H9 (cell line): Measurements from ENCODE around the gene DIP2C. TPM values are rescaled to one million over a fixed set of nuclear protein-coding genes. Genes with fewer than 3 reads are reported as not detected.
A peak's percentile ranks its signal among the peaks of the same experiment; 100 is the strongest.

Source experiments
- DNase-seq: peaks from one replicate; pipeline ENCODE4 v3.0.0-alpha.2; 2017
- H2AFZ ChIP-seq: one replicate; pipeline ENCODE4 v1.6.1; 2013; ENCODE audit warnings: mild to moderate bottlenecking, low read length, control low read depth, moderate library complexity
- H2AK5ac ChIP-seq: 2 replicates; pipeline ENCODE4 v1.6.1; 2013; ENCODE audit warnings: low read length, control low read depth, mixed read lengths; ENCODE audit not compliant: insufficient read length
- H2BK120ac ChIP-seq: one replicate; pipeline ENCODE4 v1.6.1; 2013; ENCODE audit warnings: low read depth, mild to moderate bottlenecking, low read length, control low read depth, inconsistent platforms; ENCODE audit not compliant: poor library complexity, severe bottlenecking
- H2BK12ac ChIP-seq: 2 replicates; pipeline ENCODE4 v1.6.1; 2013; ENCODE audit warnings: low read length, control low read depth, mixed read lengths, low read depth; ENCODE audit not compliant: insufficient read length
- H2BK15ac ChIP-seq: 2 replicates; pipeline ENCODE4 v1.6.1; 2013; ENCODE audit warnings: low read depth, low read length, control low read depth
- H2BK20ac ChIP-seq: one replicate; pipeline ENCODE4 v1.6.1; 2013; ENCODE audit warnings: low read depth, mild to moderate bottlenecking, low read length, control low read depth, inconsistent platforms; ENCODE audit not compliant: poor library complexity, severe bottlenecking
- H2BK5ac ChIP-seq: 2 replicates; pipeline ENCODE4 v1.6.1; 2013; ENCODE audit warnings: low read length, control low read depth, mixed read lengths; ENCODE audit not compliant: insufficient read length
- H3K14ac ChIP-seq: 2 replicates; pipeline ENCODE4 v1.6.1; 2013; ENCODE audit warnings: low read length, control low read depth; ENCODE audit not compliant: insufficient read depth
- H3K18ac ChIP-seq: 2 replicates; pipeline ENCODE4 v1.6.1; 2013; ENCODE audit warnings: low read depth, mild to moderate bottlenecking, mixed read lengths, low read length, control low read depth; ENCODE audit not compliant: insufficient read length
- H3K23ac ChIP-seq: 2 replicates; pipeline ENCODE4 v1.6.1; 2013; ENCODE audit warnings: low read length, control low read depth, mixed read lengths, low read depth; ENCODE audit not compliant: insufficient read length
- H3K23me2 ChIP-seq: 2 replicates; pipeline ENCODE4 v1.6.1; 2013; ENCODE audit warnings: low read depth, mild to moderate bottlenecking, mixed read lengths, low read length, control low read depth; ENCODE audit not compliant: insufficient read length, poor library complexity, severe bottlenecking
- H3K27ac ChIP-seq: 2 replicates; pipeline ENCODE4 v1.5.1; 2013; ENCODE audit warnings: low read length, control low read depth, mixed read lengths, low read depth; ENCODE audit not compliant: insufficient read length
- H3K27me3 ChIP-seq: 2 replicates; pipeline ENCODE4 v1.6.1; 2013; ENCODE audit warnings: low read length, control low read depth, inconsistent platforms; ENCODE audit not compliant: insufficient read depth
- H3K4ac ChIP-seq: 2 replicates; pipeline ENCODE4 v1.6.1; 2013; ENCODE audit warnings: low read depth, mild to moderate bottlenecking, control low read depth, inconsistent platforms, low read length, moderate library complexity
- H3K4me1 ChIP-seq: 2 replicates; pipeline ENCODE4 v1.6.1; 2013; ENCODE audit warnings: low read length, control low read depth, inconsistent platforms; ENCODE audit not compliant: insufficient read depth
- H3K4me2 ChIP-seq: 2 replicates; pipeline ENCODE4 v1.6.1; 2013; ENCODE audit warnings: low read length, control low read depth, mixed read lengths; ENCODE audit not compliant: insufficient read length, insufficient read depth
- H3K56ac ChIP-seq: 2 replicates; pipeline ENCODE4 v1.6.1; 2013; ENCODE audit warnings: low read depth, mild to moderate bottlenecking, mixed read lengths, low read length, control low read depth; ENCODE audit not compliant: insufficient read length
- H3K79me1 ChIP-seq: 2 replicates; pipeline ENCODE4 v1.6.1; 2013; ENCODE audit warnings: low read depth, mild to moderate bottlenecking, moderate library complexity, low read length, control low read depth, inconsistent platforms; ENCODE audit not compliant: insufficient read depth, poor library complexity, severe bottlenecking
- H3K79me2 ChIP-seq: 2 replicates; pipeline ENCODE4 v1.6.1; 2013; ENCODE audit warnings: low read length, control low read depth, inconsistent platforms; ENCODE audit not compliant: insufficient read depth
- H3K9ac ChIP-seq: 2 replicates; pipeline ENCODE4 v1.6.1; 2013; ENCODE audit warnings: low read length, control low read depth, mixed read lengths; ENCODE audit not compliant: insufficient read length; ENCODE audit errors: extremely low read depth
- H3K9me3 ChIP-seq: one replicate; pipeline ENCODE4 v1.6.1; 2013; ENCODE audit warnings: low read depth, low read length, inconsistent platforms; ENCODE audit not compliant: control insufficient read depth
- H3T11ph ChIP-seq: one replicate; pipeline ENCODE4 v1.6.1; 2013; ENCODE audit warnings: mild to moderate bottlenecking, low read length, control low read depth, inconsistent platforms
- H4K20me1 ChIP-seq: one replicate; pipeline ENCODE4 v1.6.1; 2013; ENCODE audit not compliant: control insufficient read depth, insufficient read length, insufficient read depth
- H4K5ac ChIP-seq: 2 replicates; pipeline ENCODE4 v1.6.1; 2013; ENCODE audit warnings: low read depth, mild to moderate bottlenecking, mixed read lengths, low read length, control low read depth; ENCODE audit not compliant: insufficient read length
- H4K8ac ChIP-seq: replicated peaks from 2 replicates; pipeline ENCODE4 v1.6.1; 2013; ENCODE audit warnings: low read length, control low read depth, mixed read lengths, low read depth; ENCODE audit not compliant: insufficient read length
- H4K91ac ChIP-seq: 2 replicates; pipeline ENCODE4 v1.6.1; 2013; ENCODE audit warnings: low read depth, mild to moderate bottlenecking, moderate library complexity, mixed read lengths, low read length, control low read depth; ENCODE audit not compliant: insufficient read length
- H3K27ac Mint-ChIP-seq, 3 experiments: 2 replicates in 2 of 3; 3 replicates in 1 of 3; pipeline ENCODE4 v1.8.0; 2020 to 2021; ENCODE audit warnings: mixed read lengths in 3 of 3, mild to moderate bottlenecking in 1 of 3, moderate library complexity in 1 of 3
- H3K27me3 Mint-ChIP-seq: 2 replicates; pipeline ENCODE4 v1.8.0; 2021; ENCODE audit warnings: low read depth, mild to moderate bottlenecking, moderate library complexity, mixed read lengths
- H3K36me3 Mint-ChIP-seq, 3 experiments: 2 replicates in 2 of 3; 3 replicates in 1 of 3; pipeline ENCODE4 v1.8.0; 2020 to 2021; ENCODE audit warnings: low read depth in 3 of 3, mixed read lengths in 3 of 3; ENCODE audit not compliant: insufficient read depth in 1 of 3
- H3K4me1 Mint-ChIP-seq, 2 experiments: 2 replicates each; pipeline ENCODE4 v1.8.0; 2020; ENCODE audit warnings: mixed read lengths in 2 of 2
- H3K4me3 Mint-ChIP-seq, 2 experiments: 2 replicates in 1 of 2; 3 replicates in 1 of 2; pipeline ENCODE4 v1.8.0; 2020 to 2021; ENCODE audit warnings: mild to moderate bottlenecking in 2 of 2, mixed read lengths in 2 of 2, moderate library complexity in 1 of 2
- H3K9me3 Mint-ChIP-seq, 2 experiments: 2 replicates in 1 of 2; 3 replicates in 1 of 2; pipeline ENCODE4 v1.8.0; 2020; ENCODE audit warnings: mild to moderate bottlenecking in 2 of 2, mixed read lengths in 2 of 2, moderate library complexity in 1 of 2
- CTCF ChIP-seq: fragments of 200-600 bp; sonication (generic); conservative IDR thresholded peaks from 3 replicates; pipeline ENCODE4 v1.8.0; 2021; ENCODE audit warnings: antibody characterized with exemption, mild to moderate bottlenecking
- WGBS: extraction: QIAGEN DNeasy Blood & Tissue Kit; methylation state at CpG from one replicate; pipeline ENCODE4 v1.1.7; 2013; ENCODE audit warnings: missing lambda C conversion rate, low lambda C conversion rate, mixed read lengths; ENCODE audit not compliant: insufficient read length; ENCODE audit errors: extremely low coverage; 5-methylcytosine and 5-hydroxymethylcytosine counted together
- total RNA-seq: library from RNA; stranded (reverse); gene quantifications from 2 replicates; pipeline ENCODE4 v1.2.1, GENCODE V29; 2021

The DIP2C gene
- total RNA-seq, 1 experiment from 2014 or later, result 7.9 TPM

GRCh38 chr10:418894-419293 lies 270.6 kb downstream of the DIP2C start:
- Histone ChIP-seq H4K5ac (no peak overlapping the region), H3K9ac (no peak overlapping the region), H4K91ac (no peak overlapping the region), H2BK15ac (no peak overlapping the region), H3K27ac (no peak overlapping the region), H3K56ac (no peak overlapping the region), H3K9me3 (no peaks in the 10 kb centered on the region), H3K4me1 (no peaks in the 10 kb centered on the region), H2BK120ac (no peak overlapping the region), H2AFZ (no peak overlapping the region), H3K79me2 (no peaks in the 10 kb centered on the region), H3T11ph (no peak overlapping the region), H3K23me2 (no peaks in the 10 kb centered on the region), H3K23ac (no peak overlapping the region), H3K79me1 (no peaks in the 10 kb centered on the region), H2AK5ac (no peak overlapping the region), H3K14ac (no peak overlapping the region), H3K4me2 (no peak overlapping the region), H3K18ac (no peak overlapping the region), H4K20me1 (no peaks in the 10 kb centered on the region), H3K4ac (no peak overlapping the region), H2BK12ac (no peak overlapping the region), H2BK20ac (no peak overlapping the region), H3K27me3 (no peaks in the 10 kb centered on the region), H2BK5ac (no peak overlapping the region), H4K8ac (no peak overlapping the region)
- Mint-ChIP-seq H3K27me3 (no peaks in the 10 kb centered on the region), H3K9me3 (no peaks in the 10 kb centered on the region), H3K36me3 (peaks cover 0 to 7% (median under 1%) of the 10 kb centered on the region in 3 experiments; a peak in 1 of 7 replicates), H3K4me3 (no peak overlapping the region), H3K27ac (peak overlapping the region in 1 of 3 experiments; percentile 70; a peak in 1 of 7 replicates), H3K4me1 (peaks cover 0 to 7% of the 10 kb centered on the region in 2 experiments; a peak in 1 of 4 replicates)
- TF ChIP-seq CTCF, result no peak
- DNase-seq, result no peak
- no CpG with 5 or more reads among the region's 19 CpGs for WGBS
